Fibroblast of lung (primary cell): ENCODE data around the gene NUDC. TPM values are rescaled to one million over a fixed set of nuclear protein-coding genes. Genes with fewer than 3 reads are reported as not detected.

Experiments used
- DNase-seq, 2 donors: peaks; one replicate each; pipeline versions ENCODE4 v3.0.0 to v3.0.0-alpha.2; 2010; ENCODE audit warnings: low read depth in 2 of 2
- H2AFZ ChIP-seq: 2 replicates; pipeline ENCODE4 v1.5.1; 2012; ENCODE audit warnings: low read length, control low read depth, inconsistent platforms
- H3K27ac ChIP-seq: 2 replicates; pipeline ENCODE4 v1.5.1; 2011; ENCODE audit warnings: low read length, control low read depth; ENCODE audit not compliant: insufficient read depth
- H3K27me3 ChIP-seq: 2 replicates; pipeline ENCODE4 v1.5.1; 2011; ENCODE audit warnings: mild to moderate bottlenecking, low read length; ENCODE audit not compliant: control insufficient read depth, insufficient read depth
- H3K36me3 ChIP-seq: 2 replicates; pipeline ENCODE4 v1.5.1; 2011; ENCODE audit warnings: low read length; ENCODE audit not compliant: control insufficient read depth, insufficient read depth
- H3K4me1 ChIP-seq: 2 replicates; pipeline ENCODE4 v1.5.1; 2011; ENCODE audit warnings: low read length; ENCODE audit not compliant: control insufficient read depth, insufficient read depth; ENCODE audit errors: extremely low read depth
- H3K4me2 ChIP-seq: 2 replicates; pipeline ENCODE4 v1.5.1; 2011; ENCODE audit warnings: low read length, control low read depth; ENCODE audit not compliant: insufficient read depth; ENCODE audit errors: extremely low read depth
- H3K4me3 ChIP-seq, 4 experiments: fragments of 200-600 bp in 1 of 4; sonication (generic) in 1 of 4; replicated peaks in 1 of 4; 2 replicates each; pipeline ENCODE4 v1.5.1; 2011 to 2016; ENCODE audit warnings: low read length in 4 of 4, low read depth in 3 of 4, mild to moderate bottlenecking in 3 of 4, control low read depth in 2 of 4, inconsistent platforms in 1 of 4, mixed read lengths in 1 of 4; ENCODE audit not compliant: insufficient read depth in 1 of 4; ENCODE audit errors: control extremely low read depth in 1 of 4
- H3K79me2 ChIP-seq: 2 replicates; pipeline ENCODE4 v1.5.1; 2012; ENCODE audit warnings: mild to moderate bottlenecking, low read length, inconsistent platforms; ENCODE audit not compliant: control insufficient read depth, insufficient read depth
- H3K9ac ChIP-seq: 2 replicates; pipeline ENCODE4 v1.5.1; 2011; ENCODE audit warnings: mild to moderate bottlenecking, low read length, control low read depth; ENCODE audit not compliant: insufficient read depth
- H3K9me3 ChIP-seq: 2 replicates; pipeline ENCODE4 v1.5.1; 2012; ENCODE audit warnings: low read depth, low read length; ENCODE audit not compliant: control insufficient read depth, insufficient read depth
- H4K20me1 ChIP-seq: 2 replicates; pipeline ENCODE4 v1.5.1; 2011; ENCODE audit warnings: low read length; ENCODE audit not compliant: control insufficient read depth, insufficient read depth; ENCODE audit errors: extremely low read depth
- CTCF ChIP-seq, 2 donors: IDR thresholded peaks in 1 of 2; conservative IDR thresholded peaks in 1 of 2; 1 replicate in 1 of 2; 2 replicates in 1 of 2; pipeline ENCODE4 v1.5.1; 2011 to 2012; ENCODE audit warnings: low read length in 2 of 2, control low read depth in 1 of 2, inconsistent platforms in 1 of 2, low read depth in 1 of 2, mild to moderate bottlenecking in 1 of 2
- EZH2 ChIP-seq: IDR thresholded peaks from 2 replicates; pipeline ENCODE4 v1.5.1; 2012; ENCODE audit warnings: low read length, control low read depth, mild to moderate bottlenecking; ENCODE audit errors: missing control alignments
- polyA plus RNA-seq, 2 donors: library from polyadenylated mRNA; depleted of rRNA in 1 of 2; stranded (reverse) in 1 of 2; unstranded in 1 of 2; fragments of >200 nt; gene quantifications; 2 replicates each; pipeline ENCODE4 v1.2.1, GENCODE V29; 2011 to 2012; ENCODE audit warnings: missing spikeins in 1 of 2
- total RNA-seq: library from RNA; depleted of rRNA; stranded (reverse); fragments of >200 nt; gene quantifications from 2 replicates; pipeline ENCODE4 v1.2.1, GENCODE V29; 2014

NUDC gene
- total and polyA plus RNA-seq, 2 donors (not counting 1 experiment from before 2014, with no cell fraction given) = 21.5 to 41.5 TPM

GRCh38 chr1:26949926-26950319, 28.4 kb downstream of the NUDC start:
- Histone ChIP-seq H4K20me1 (no peaks in the 10 kb centered on the region), H3K9me3 (no peaks in the 10 kb centered on the region), H2AFZ (no peak overlapping the region), H3K36me3 (peaks cover 8% of the 10 kb centered on the region), H3K9ac (no peak overlapping the region), H3K4me3 (no peak overlapping the region), H3K27ac (no peak overlapping the region), H3K4me1 (no peaks in the 10 kb centered on the region), H3K79me2 (no peaks in the 10 kb centered on the region), H3K27me3 (no peaks in the 10 kb centered on the region), H3K4me2 (no peak overlapping the region)
- TF ChIP-seq EZH2 (no peak), CTCF (conservative IDR thresholded peaks at IDR 0.05 in 1 of 2, IDR thresholded peaks at IDR 0.05 in 1 of 2; ENCODE audit: low read depth in 1 of 2, low read length in 2 of 2) (no peak)
- no peak for DNase-seq

- H3K79me2 ChIP-seq = no peaks in the 10 kb centered on the region
- H3K4me2 ChIP-seq = no peak overlapping the region
- H3K4me3 ChIP-seq = no peak overlapping the region
- H3K9ac ChIP-seq = no peak overlapping the region
- H2AFZ ChIP-seq = no peak overlapping the region
- no peaks in the 10 kb centered on the region for H3K4me1 ChIP-seq
- no peaks in the 10 kb centered on the region for H3K27me3 ChIP-seq
- H3K27ac ChIP-seq = no peak overlapping the region
- TF ChIP-seq CTCF (conservative IDR thresholded peaks at IDR 0.05 in 1 of 2, IDR thresholded peaks at IDR 0.05 in 1 of 2; ENCODE audit: low read depth in 1 of 2, low read length in 2 of 2) = no peak
- no peak for TF ChIP-seq EZH2
- H4K20me1 ChIP-seq = no peaks in the 10 kb centered on the region
- H3K36me3 ChIP-seq = peaks cover 5% of the 10 kb centered on the region
- no peaks in the 10 kb centered on the region for H3K9me3 ChIP-seq
- DNase-seq = no peak
Measured at GRCh38 chr1:26950602-26951001, 29.1 kb downstream of the NUDC start.

GRCh38 chr1:26951216-26951615, 29.7 kb downstream of the NUDC start:
- no peaks in the 10 kb centered on the region for H3K79me2 ChIP-seq
- H3K4me1 ChIP-seq = no peaks in the 10 kb centered on the region
- H3K9me3 ChIP-seq = no peaks in the 10 kb centered on the region
- H3K9ac ChIP-seq = no peak overlapping the region
- no peak overlapping the region for H3K4me2 ChIP-seq
- no peaks in the 10 kb centered on the region for H4K20me1 ChIP-seq
- no peak overlapping the region for H2AFZ ChIP-seq
- H3K27me3 ChIP-seq = no peaks in the 10 kb centered on the region
- H3K36me3 ChIP-seq = peaks cover 2% of the 10 kb centered on the region
- no peak overlapping the region for H3K27ac ChIP-seq
- no peak for DNase-seq
- H3K4me3 ChIP-seq = no peak overlapping the region
- TF ChIP-seq CTCF (conservative IDR thresholded peaks at IDR 0.05 in 1 of 2, IDR thresholded peaks at IDR 0.05 in 1 of 2; ENCODE audit: low read depth in 1 of 2, low read length in 2 of 2) = no peak
- TF ChIP-seq EZH2 = no peak
